Measurements from ENCODE around the gene GPR146.

DNA sequence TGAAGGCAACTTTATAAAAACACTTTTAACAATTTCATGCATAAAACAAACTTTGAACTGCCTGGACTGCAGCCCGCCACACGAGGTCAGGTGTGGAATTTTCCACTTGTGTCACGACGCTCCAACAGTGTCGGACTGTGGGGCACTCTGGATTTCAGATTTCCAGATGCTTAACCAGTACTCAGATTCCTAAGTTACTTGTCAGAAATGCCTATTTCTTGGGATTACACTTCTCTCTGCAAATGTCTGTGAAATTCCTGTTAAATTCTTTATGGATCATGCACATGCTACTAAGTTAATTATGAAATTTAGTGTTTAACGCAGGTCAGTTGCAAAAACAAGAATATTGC lies 43.1 kb downstream of the GPR146 start:
- no peak for TF ChIP-seq POLR2AphosphoS5 (IDR thresholded peaks at IDR 0.05)
- TF ChIP-seq, protein P1, sequence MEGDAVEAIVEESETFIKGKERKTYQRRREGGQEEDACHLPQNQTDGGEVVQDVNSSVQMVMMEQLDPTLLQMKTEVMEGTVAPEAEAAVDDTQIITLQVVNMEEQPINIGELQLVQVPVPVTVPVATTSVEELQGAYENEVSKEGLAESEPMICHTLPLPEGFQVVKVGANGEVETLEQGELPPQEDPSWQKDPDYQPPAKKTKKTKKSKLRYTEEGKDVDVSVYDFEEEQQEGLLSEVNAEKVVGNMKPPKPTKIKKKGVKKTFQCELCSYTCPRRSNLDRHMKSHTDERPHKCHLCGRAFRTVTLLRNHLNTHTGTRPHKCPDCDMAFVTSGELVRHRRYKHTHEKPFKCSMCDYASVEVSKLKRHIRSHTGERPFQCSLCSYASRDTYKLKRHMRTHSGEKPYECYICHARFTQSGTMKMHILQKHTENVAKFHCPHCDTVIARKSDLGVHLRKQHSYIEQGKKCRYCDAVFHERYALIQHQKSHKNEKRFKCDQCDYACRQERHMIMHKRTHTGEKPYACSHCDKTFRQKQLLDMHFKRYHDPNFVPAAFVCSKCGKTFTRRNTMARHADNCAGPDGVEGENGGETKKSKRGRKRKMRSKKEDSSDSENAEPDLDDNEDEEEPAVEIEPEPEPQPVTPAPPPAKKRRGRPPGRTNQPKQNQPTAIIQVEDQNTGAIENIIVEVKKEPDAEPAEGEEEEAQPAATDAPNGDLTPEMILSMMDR (IDR thresholded peaks at IDR 0.05), result no peak
